ENCODE results near the gene NT5DC3. TPM values are rescaled to one million over a fixed set of nuclear protein-coding genes. Genes with fewer than 3 reads are reported as not detected.

Gene NT5DC3
- total RNA-seq, 1 donor from 2014 or later, result 6.6 TPM

GRCh38 chr12:103829092-103829491, 11.9 kb downstream of the NT5DC3 start:
- TF ChIP-seq CTCF (IDR thresholded peaks at IDR 0.05; ENCODE audit: insufficient read depth, low read length, severe bottlenecking), result no peak
- Histone ChIP-seq H3K27me3 (ENCODE audit: control insufficient read depth, insufficient read depth, low read length) (no peaks in the 10 kb centered on the region), H3K36me3 (ENCODE audit: control insufficient read depth, insufficient read depth, low read length) (no peaks in the 10 kb centered on the region), H3K4me3 (ENCODE audit: low read depth, low read length) (no peak overlapping the region)
- DNase-seq (ENCODE audit: low read depth), result no peak
- FAIRE-seq, result no peak

GRCh38 chr12:103827911-103828391, 13.1 kb downstream of the NT5DC3 start:
- no peaks in the 10 kb centered on the region for H3K27me3 ChIP-seq (ENCODE audit: control insufficient read depth, insufficient read depth, low read length)
- FAIRE-seq (no peak), DNase-seq (ENCODE audit: low read depth) (peak; percentile 64)
- TF ChIP-seq CTCF (IDR thresholded peaks at IDR 0.05; ENCODE audit: insufficient read depth, low read length, severe bottlenecking), result no peak
- no peak overlapping the region for H3K4me3 ChIP-seq (ENCODE audit: low read depth, low read length)
- H3K36me3 ChIP-seq (ENCODE audit: control insufficient read depth, insufficient read depth, low read length), result no peaks in the 10 kb centered on the region

- no peaks in the 10 kb centered on the region for H3K27me3 ChIP-seq (ENCODE audit: control insufficient read depth, insufficient read depth, low read length)
- FAIRE-seq (no peak), DNase-seq (ENCODE audit: low read depth) (no peak)
- no peak overlapping the region for H3K4me3 ChIP-seq (ENCODE audit: low read depth, low read length)
- H3K36me3 ChIP-seq (ENCODE audit: control insufficient read depth, insufficient read depth, low read length), result peaks cover 1% of the 10 kb centered on the region
- TF ChIP-seq CTCF (IDR thresholded peaks at IDR 0.05; ENCODE audit: insufficient read depth, low read length, severe bottlenecking), result no peak
Observed at GRCh38 chr12:103824845-103825244, 16.2 kb downstream of the NT5DC3 start.

- no peak overlapping the region for H3K4me3 ChIP-seq (ENCODE audit: low read depth, low read length)
- no peaks in the 10 kb centered on the region for H3K27me3 ChIP-seq (ENCODE audit: control insufficient read depth, insufficient read depth, low read length)
- peaks cover 1% of the 10 kb centered on the region for H3K36me3 ChIP-seq (ENCODE audit: control insufficient read depth, insufficient read depth, low read length)
- TF ChIP-seq CTCF (IDR thresholded peaks at IDR 0.05; ENCODE audit: insufficient read depth, low read length, severe bottlenecking), result no peak
- no peak for FAIRE-seq
- DNase-seq (ENCODE audit: low read depth), result no peak
Observed at GRCh38 chr12:103824290-103824689, 16.7 kb downstream of the NT5DC3 start.

GRCh38 chr12:103823871-103824270, 17.2 kb downstream of the NT5DC3 start:
- FAIRE-seq (no peak), DNase-seq (ENCODE audit: low read depth) (no peak)
- TF ChIP-seq CTCF (IDR thresholded peaks at IDR 0.05; ENCODE audit: insufficient read depth, low read length, severe bottlenecking), result no peak
- H3K27me3 ChIP-seq (ENCODE audit: control insufficient read depth, insufficient read depth, low read length), result no peaks in the 10 kb centered on the region
- H3K36me3 ChIP-seq (ENCODE audit: control insufficient read depth, insufficient read depth, low read length), result peaks cover 1% of the 10 kb centered on the region
- no peak overlapping the region for H3K4me3 ChIP-seq (ENCODE audit: low read depth, low read length)

GRCh38 chr12:103821773-103822172, 19.3 kb downstream of the NT5DC3 start:
- Histone ChIP-seq H3K27me3 (ENCODE audit: control insufficient read depth, insufficient read depth, low read length) (no peaks in the 10 kb centered on the region), H3K4me3 (ENCODE audit: low read depth, low read length) (no peak overlapping the region), H3K36me3 (ENCODE audit: control insufficient read depth, insufficient read depth, low read length) (peaks cover 1% of the 10 kb centered on the region)
- TF ChIP-seq CTCF (IDR thresholded peaks at IDR 0.05; ENCODE audit: insufficient read depth, low read length, severe bottlenecking), result no peak
- DNase-seq (ENCODE audit: low read depth) (no peak), FAIRE-seq (no peak)
